Measurements from ENCODE around the gene DNAH5.

DNA sequence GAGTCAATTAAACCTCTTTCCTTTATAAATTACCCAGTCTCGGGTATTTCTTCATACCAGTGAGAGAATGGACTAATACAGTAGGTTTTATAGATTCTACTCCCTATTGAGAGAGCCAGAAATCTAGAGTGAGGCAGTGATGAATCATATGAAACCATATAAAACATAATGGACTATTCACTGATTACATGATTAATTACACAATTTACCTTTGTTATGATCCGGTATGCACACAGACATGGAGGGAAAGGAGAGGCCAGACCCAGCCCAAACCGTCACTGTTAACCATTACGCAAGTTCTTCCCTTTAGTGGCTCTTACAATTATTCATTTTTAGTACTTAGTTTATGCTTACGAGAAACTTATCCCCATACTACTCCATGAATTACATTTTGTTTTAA lies 205.0 kb downstream of the DNAH5 start:
- TF ChIP-seq, protein P1, sequence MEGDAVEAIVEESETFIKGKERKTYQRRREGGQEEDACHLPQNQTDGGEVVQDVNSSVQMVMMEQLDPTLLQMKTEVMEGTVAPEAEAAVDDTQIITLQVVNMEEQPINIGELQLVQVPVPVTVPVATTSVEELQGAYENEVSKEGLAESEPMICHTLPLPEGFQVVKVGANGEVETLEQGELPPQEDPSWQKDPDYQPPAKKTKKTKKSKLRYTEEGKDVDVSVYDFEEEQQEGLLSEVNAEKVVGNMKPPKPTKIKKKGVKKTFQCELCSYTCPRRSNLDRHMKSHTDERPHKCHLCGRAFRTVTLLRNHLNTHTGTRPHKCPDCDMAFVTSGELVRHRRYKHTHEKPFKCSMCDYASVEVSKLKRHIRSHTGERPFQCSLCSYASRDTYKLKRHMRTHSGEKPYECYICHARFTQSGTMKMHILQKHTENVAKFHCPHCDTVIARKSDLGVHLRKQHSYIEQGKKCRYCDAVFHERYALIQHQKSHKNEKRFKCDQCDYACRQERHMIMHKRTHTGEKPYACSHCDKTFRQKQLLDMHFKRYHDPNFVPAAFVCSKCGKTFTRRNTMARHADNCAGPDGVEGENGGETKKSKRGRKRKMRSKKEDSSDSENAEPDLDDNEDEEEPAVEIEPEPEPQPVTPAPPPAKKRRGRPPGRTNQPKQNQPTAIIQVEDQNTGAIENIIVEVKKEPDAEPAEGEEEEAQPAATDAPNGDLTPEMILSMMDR (IDR thresholded peaks at IDR 0.05; ENCODE audit: low read depth, low read length): no peak
- TF ChIP-seq POLR2A (IDR thresholded peaks at IDR 0.05; ENCODE audit: extremely low read depth, insufficient read length): no peak

Measured in NB4 (cell line).